ENCODE data around the gene ANKMY1. TPM values are rescaled to one million over a fixed set of nuclear protein-coding genes. Genes with fewer than 3 reads are reported as not detected.

ANKMY1 gene
- total and polyA plus RNA-seq, 2 of the 8 experiments (the other 6 are each of a cell fraction or from before 2014, with no cell fraction given), result 4.5 to 4.8 TPM

- TF ChIP-seq ATF3 (IDR thresholded peaks at IDR 0.05; ENCODE audit: insufficient read depth, low read depth, low read length), result peak; percentile 67
- peak; percentile 88 for TF ChIP-seq SIX5 (IDR thresholded peaks at IDR 0.05; ENCODE audit: low read depth, low read length)
- TF ChIP-seq EGR1 (IDR thresholded peaks at IDR 0.05; ENCODE audit: borderline replicate concordance, low read depth, low read length), result no peak
- TF ChIP-seq BACH1 (IDR thresholded peaks at IDR 0.05; ENCODE audit: low read length), result peak; percentile 17; the same call in 1 of the 2 replicates
- no peak for TF ChIP-seq EZH2 (IDR thresholded peaks at IDR 0.05; ENCODE audit: low read depth, low read length, severe bottlenecking)
- TF ChIP-seq ATF2 (IDR thresholded peaks at IDR 0.05; ENCODE audit: low read length), result no peak
- no peak for TF ChIP-seq TCF12 (IDR thresholded peaks at IDR 0.05; ENCODE audit: low read depth, low read length)
- TF ChIP-seq PHF8 (conservative IDR thresholded peaks at IDR 0.05; ENCODE audit: low read depth, low read length), result peak; percentile 90
- TF ChIP-seq RXRA (IDR thresholded peaks at IDR 0.05; ENCODE audit: insufficient read depth, low read depth, low read length), result no peak
- TF ChIP-seq NRF1 (IDR thresholded peaks at IDR 0.05; ENCODE audit: low read depth, low read length), result no peak
- TF ChIP-seq RAD21 (IDR thresholded peaks at IDR 0.05 in 1 of 2, conservative IDR thresholded peaks at IDR 0.05 in 1 of 2; ENCODE audit: low read depth in 2 of 2, low read length in 2 of 2), result no peak
- peak; percentile 21; the same call in 1 of the 2 replicates for TF ChIP-seq GTF2F1 (IDR thresholded peaks at IDR 0.05; ENCODE audit: borderline replicate concordance, low read depth, low read length)
Observed at GRCh38 chr2:240586198-240586918, 28.6 kb upstream of the ANKMY1 start, which contains the start of gene CAPN10 (continued).
